RPMI7951 (cell line): Measurements from ENCODE around the gene LRRC10B. TPM values are rescaled to one million over a fixed set of nuclear protein-coding genes. Genes with fewer than 3 reads are reported as not detected.

Source experiments
- DNase-seq: peaks from one replicate; pipeline ENCODE4 v3.0.0-alpha.2; 2012; ENCODE audit warnings: low read depth
- total RNA-seq: library from RNA; depleted of rRNA; stranded (reverse); fragments of >200 nt; shearing (Covaris generic); gene quantifications from 2 replicates; pipeline ENCODE4 v1.2.3, GENCODE V29; 2014

The LRRC10B gene
- total RNA-seq, 1 experiment from 2014 or later: not detected

DNA sequence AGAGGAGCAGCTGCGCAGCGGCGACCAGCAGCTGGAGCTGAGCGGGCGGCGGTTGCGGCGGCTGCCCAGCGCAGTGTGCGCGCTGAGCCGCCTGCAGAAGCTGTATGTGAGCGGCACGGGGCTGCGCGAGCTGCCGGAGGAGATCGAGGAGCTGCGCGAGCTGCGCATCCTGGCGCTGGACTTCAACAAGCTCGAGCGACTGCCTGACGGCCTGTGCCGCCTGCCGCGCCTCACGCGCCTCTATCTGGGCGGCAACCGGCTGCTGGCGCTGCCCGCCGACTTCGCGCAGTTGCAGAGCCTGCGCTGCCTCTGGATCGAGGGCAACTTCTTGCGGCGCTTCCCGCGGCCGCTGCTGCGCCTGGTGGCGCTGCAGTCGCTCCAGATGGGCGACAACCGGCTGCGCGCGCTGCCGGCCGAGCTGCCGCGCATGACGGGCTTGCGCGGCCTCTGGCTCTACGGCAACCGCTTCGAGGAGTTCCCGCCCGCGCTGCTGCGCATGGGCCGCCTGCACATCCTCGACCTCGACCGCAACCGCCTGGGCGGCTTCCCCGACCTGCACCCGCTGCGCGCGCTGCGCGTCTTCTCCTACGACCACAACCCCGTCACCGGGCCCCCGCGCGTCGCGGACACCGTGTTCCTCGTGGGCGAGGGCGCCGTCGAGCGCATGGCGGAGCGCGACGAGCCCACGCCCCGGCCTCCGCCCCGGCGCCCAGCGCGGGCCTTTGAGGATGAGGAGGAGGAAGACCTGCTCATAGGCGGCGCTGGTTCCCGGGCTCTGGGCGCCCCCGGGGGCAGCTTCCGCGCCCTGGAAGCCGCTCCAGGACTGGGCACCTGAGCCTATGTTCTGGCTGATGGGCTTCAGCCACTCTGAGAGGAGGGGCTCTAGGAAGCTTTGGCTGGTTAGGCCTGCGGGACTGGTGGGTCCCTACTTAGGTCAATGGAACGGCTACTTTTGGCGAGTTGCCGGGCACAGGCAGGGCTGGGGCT lies 787 bp downstream of the LRRC10B start:
- DNase-seq: peak; percentile 58

DNA sequence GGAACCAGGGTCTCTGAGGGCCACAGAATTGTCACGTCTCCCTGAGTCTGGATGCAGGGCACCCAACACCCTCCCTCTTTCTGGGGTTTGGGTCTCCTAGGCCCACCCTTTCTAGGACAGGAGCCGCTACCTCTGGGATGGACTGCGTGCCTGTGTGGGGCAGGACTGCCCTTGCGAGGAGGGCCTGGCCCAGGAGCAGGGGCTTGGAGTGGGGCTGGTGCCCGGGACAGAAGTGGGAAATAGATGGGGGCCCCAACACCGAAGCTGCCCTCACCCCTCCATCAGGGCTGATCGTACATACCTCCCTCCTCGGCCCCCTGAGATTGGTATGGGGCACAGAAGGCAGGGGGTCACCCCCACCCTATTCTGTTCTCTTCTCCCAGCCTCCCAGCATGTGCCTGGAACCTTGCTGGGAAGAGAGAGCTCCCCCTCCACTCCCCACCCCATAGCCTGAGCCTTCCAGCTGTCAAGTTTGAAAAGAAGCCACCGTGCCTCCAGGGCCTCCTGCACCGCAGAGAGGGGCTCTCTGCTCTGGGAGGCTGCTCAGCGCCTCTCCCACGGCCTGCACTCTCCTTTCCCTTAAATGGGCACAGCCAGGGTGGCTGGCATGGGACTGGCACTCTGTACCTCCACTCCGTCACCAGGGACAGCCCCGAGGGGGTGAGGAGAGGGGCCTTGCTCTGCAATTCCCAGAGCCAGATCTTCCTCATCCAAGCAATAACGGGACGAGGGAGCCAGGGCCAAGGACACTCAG lies 1.8 kb downstream of the LRRC10B start:
- no peak for DNase-seq

DNA sequence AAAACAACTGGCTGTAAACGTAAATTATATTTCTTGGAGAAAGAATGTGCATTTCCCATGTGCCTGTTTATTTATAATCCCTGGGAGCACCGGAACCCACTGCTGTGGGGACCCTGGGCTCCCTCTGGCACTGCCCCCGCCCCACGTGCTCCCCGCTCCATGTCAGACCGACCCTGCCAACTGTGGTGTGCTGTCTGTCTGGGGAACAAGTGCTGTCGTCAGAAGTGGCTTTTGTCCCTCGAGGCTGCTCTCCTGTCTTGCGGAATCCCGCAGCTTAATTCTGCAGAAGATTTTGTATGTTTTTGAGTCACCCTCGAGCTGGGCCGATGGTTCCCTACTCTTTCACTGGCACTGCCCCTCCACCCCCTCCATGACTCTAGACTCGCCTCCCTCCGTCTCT lies 2.4 kb downstream of the LRRC10B start:
- no peak for DNase-seq

DNA sequence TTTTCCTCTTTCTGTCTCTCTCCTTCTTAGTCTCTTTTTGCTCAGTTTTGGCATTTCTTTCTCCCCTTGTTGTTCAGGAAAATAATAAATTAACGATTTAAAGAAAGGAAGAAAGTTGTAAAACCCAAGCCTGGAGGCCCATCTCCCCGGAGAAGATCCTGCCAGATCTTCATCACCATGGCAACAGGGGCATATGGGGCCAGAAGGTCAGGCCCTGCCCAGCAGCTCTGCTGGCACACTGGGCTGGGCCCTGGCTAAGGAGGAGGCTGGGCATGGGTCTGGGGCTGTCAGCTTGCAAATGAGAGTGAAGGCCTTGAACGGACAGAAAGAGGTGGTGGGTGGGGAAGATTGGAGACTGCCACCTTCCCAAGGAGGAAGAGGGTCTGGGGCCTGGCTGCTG lies 2.8 kb downstream of the LRRC10B start:
- DNase-seq: no peak

DNA sequence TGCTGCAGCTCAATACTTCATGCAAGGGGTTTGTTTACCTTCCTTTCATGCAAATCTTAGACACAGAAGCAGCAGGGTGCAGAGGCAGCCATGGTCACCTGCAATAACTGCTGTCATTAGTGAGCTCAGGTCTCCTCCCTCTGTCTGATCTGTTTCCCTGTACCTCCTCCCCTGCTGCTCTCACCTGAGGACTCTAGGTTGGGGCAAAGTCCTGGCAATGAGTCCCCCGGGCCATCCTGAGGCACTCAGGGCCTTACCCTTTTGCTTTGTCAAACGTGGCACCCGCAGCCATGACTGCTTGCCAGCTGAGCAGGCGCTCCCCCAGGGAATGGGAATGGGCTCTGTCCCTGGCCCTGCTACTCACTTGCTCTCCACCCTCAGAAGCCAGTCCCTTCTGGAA lies 3.9 kb downstream of the LRRC10B start:
- no peak for DNase-seq

DNA sequence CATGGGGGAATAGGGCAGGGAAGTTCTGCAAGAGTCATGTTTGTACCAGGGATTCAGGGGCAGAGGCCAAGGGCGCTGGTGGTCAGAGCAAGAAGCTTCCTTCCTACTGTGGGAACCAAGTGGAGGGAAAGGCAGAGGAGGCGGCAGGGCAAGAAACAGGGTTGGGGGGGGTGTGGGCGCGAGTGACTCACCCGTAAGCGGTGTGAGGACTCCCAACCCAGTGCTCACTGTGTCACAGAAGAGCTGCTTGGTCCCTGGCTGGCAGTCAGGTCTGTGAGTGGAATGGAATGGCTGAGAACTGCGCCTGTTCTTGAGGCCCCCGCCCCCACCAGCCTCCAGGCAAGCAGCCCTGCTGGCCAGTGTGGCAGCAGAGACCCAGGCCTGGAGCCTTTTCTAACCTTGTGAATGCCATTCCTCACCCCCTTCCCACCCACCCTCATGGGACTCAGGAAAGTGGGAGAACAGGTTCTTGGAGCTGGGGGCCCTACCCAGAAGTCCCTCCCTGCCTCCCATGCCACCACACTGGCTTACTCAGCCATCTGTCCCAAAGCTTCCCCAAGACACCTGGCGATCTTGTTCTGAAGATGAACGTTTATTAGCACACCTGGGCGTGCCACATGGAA lies 4.7 kb downstream of the LRRC10B start:
- no peak for DNase-seq

DNA sequence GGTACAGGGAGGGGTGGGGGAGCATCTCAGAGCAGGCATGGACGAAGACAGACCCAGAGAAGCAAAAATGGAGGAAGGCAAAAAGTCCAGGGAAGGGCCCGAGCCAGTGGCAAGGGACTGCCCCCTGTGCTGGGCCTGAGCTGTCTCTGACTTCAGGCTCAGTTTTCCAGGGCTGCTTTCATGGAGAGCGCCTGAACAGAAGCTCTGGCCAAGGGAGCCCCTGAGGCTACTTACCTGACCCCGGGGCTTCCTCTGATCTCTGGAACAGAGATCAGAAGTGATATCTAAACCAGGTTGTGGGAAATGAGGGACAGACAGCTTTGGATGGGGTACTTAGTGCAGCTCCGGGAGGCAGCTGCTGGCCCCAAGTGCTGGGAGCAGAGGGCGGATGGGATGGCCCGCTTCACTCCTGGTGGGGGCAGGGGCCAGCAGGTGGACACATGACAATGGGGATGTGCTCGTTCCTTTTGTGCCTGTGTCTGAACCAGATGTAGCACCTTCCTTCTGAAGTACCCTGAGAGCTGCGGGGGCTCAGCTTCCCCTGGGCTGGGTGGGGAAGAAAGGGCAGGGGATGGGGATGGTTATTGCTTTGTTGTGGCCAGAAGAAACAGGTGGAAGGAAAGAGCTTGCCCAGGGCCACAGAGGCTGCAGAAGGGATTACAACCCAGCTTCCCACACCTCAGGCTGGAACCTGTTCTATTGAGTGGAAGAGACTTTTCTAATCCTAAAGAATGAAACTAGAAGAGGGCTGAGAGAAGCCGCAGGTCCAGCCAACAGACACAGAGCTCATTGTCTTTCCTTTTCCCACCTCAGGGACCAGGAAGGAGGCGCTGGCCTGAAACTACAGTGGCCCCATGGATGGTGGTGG lies 5.7 kb downstream of the LRRC10B start:
- DNase-seq: no peak

DNA sequence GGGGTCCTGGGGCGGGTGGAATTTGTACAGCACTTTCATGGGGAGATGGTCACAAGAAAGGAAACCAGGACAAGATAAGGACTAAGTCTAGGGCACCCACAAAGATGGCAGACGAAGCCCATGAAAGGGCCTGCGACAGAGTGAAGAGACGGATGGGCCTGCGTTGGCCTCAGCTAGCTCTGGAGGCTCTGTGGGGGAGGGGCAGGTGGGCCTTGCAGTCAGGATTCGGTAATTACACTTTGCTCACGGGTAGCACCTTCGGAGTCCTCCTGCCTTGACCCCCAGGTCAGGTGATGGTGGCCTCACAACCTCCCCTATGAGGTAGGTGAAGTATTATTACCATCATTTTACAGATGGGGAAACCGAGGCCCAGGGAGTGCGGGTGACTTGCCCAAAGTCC lies 7.1 kb downstream of the LRRC10B start:
- DNase-seq: no peak

DNA sequence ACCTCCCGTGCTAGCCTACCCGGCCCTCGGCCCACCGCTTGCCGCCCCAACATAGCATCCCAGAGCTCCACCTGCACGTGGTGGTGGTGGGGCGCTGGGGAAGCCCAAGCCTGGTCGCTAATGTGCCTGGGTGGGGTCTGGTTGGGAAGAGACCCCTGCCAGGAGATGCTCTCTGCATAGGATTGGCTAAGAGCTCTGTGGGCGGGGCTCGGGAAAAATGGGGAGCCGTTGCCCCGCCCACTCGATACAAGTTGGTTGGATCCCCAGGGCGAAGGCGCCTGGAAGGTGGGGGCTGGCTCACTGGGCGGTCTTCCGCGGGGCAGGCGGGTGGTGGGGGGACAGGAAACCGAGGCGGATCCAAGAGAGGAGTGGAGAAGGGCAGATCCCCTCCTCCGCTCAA lies 7.6 kb downstream of the LRRC10B start:
- DNase-seq: no peak

DNA sequence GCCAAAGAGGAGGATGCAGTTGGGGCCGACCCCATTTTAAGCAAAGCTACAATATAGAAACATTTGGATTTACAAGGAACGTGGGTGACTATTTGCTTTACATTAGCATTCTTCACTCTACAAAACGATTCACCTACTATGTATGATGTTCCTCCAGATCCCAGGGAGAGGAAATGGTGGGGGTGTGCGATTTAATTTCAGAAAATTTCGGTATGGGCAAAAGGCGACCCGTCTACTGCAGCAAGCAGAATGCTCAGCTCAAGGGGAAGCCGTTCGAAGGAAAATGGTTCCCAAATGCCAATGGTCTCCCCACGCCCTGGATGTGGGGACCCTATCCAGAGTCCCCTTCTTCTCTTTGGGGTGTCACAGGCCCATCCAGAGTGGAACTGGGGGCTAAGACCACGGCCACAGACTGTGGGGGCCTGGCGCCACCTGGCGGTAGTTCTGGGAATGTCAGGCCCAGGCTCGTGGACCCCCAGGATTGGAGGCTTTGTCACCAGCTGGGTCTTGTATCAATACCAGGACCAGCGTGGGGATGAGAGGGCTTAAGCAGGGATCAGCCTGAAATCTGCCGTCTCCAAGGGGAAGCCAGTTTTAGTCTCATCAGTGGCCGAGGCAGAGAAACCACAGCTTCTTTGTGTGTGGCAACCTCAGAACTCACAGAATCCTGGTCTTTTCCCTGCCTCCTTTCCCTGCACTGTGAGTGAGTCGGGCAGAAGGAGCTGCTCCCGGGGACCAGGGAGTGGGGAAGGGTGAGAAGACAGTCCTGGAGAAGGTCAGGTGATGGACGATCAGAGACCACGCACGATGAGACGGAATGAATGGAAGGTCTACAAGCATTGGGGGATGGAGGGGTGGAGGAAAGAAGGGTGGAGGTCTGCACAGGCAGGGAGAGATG lies 8.4 kb downstream of the LRRC10B start:
- no peak for DNase-seq

DNA sequence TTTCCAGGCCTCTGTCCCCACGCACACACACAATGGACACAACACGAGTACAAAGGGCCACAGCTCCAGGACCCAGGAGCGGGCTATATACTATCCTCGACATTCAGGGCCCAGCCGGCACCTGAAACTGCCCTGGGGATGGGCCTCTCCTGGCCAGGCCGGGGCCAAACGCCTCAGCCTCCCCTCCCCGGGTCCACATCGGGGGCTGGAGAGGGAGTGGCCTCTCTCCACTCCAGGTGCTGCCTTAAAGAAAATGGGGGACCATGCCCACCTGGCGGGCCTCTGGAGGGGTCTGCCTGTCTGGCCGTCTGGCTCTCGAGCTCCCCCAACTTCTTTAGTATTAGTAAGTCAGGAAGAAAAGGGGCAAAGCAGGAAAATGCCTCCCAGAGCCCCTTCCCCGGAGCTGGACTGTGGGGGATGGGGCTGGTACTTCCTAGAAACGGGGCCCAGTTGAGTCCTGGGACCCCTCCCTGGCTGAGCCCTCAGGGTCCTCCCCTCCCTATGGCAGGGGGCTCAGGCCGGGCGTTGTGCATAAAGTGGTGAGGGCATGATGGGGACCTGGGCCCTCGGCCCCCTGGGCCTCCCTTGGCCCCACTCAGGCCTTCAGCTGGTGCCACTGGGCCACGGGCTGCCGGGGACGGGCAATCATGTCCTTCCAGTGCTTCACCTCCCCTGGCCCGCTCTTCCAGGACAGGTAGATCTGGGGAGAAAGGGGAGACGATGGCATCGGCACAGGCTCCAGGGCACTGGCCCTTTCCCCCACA lies 9.7 kb downstream of the LRRC10B start:
- no peak for DNase-seq

DNA sequence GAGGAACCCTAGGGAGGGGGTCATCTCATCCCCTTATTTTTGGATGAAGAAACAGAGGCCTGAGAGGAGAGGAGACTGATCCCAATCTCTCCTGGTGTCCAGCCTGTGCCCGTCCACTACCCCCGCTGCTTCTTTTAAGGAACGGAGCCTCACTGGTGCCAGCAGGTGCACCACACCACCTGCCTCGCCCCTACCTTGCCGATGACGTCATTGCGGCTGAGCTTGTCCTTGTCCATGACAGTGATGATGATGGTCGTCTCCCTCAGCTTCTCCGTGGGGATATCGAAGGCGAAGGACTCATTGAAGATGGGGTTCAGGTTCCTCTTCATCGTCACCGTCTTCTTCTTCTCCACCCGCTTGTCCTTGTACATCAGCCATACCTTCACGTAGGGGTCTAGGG lies 14.3 kb downstream of the LRRC10B start:
- DNase-seq: no peak

DNA sequence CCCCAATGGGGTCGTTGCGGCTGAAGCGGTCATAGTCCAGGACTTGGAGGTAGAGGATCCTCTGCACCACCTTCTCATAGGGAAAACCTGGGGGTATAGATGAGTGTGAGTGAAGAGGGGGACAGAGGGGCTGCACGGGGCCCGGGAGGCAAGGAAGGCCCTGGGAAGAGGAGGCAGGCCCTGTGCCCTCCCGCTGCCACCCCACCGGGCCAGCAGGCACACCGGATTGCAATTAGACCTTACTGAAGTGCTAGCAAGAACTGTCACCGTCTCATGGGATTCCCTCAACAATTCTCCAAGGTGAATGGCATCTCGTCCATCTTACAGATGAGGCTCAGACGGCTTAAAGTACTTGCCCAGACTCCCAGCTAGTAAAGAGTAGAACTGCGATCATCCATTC lies 15.9 kb downstream of the LRRC10B start:
- no peak for DNase-seq

DNA sequence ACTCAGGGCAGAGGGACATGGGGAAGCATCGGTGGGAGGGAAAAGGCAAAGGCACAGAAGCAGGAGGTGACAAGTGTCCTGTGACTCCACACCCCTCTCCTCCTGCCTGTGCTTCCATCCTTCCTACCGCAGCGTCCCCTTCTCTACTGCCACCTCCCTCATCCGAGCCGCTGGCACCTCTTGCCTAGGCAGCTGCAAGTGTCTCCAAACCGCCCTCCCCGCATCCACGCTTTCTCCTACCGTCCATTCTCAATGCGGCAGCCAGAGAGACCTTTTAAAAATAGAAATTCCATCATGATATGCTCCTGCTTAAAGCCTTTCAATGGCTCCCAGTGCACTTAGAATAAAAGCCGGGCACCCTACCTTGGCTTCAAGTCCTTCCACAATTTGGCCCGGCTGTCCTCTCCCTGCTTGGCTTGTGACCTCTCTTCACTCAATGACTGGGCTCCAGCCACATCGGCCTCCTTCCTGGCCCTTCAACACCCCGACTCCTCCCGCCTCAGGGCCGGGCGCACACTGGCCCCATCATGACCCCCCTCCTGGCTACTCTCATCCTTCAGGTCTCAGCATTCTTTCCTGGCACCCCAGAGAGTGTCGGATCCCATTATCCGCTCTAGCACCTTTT lies 16.5 kb downstream of the LRRC10B start:
- DNase-seq: no peak

DNA sequence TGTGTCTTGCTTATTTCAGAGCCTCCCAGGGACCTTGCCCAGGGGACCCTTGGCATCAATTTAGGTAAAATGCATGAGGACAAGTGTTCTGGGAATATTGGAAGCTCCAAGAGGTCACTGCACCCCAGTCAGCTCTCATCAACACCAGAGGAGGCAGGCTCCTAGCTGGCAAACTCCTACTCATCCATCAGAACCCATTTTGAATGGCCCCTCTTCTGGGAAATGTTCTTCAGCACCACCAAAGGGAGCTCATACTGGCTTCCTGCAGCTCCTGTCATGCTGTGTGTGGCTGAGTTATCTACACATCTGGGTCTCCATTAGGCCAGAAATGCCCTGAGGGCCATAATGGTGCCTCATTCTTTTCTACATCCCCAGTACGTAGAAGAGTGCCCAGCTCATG lies 17.7 kb downstream of the LRRC10B start:
- DNase-seq: no peak

DNA sequence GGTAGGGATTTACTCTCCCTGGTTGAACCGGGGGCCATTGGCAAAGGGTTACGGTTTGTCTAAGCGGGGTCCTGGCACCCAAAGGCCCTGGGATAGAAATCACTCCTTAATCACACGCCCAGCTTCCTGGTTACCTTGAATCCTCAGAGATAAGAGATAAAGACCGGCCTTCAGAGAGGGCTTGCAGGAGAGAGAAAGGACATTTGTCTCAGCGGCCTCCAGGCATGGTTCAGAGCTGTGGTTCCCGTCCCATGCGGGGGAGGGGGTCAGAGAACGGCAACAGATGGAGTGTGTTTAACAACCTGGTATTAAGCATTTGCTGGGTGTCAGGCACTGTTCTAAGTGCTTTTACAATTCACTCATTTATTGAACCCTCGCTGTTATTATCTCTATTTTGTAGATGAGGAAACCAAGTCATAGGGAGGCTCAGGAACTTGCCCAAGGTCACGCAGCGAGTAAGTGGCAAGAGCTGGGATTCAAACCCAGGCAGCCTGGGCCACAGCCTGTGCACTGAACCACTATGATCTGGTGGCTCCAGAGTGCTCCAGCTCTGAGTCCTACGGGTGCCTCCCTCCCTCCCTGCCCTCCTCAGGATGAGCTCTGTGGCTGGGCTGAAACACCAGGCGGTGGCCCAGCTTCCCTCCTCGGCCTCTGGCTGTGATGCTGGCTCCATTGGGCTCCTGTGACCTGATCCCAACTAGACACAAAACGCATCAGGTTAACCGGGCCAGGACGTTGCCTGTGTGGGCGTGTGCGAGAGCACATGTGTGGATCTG lies 18.6 kb downstream of the LRRC10B start:
- no peak for DNase-seq

DNA sequence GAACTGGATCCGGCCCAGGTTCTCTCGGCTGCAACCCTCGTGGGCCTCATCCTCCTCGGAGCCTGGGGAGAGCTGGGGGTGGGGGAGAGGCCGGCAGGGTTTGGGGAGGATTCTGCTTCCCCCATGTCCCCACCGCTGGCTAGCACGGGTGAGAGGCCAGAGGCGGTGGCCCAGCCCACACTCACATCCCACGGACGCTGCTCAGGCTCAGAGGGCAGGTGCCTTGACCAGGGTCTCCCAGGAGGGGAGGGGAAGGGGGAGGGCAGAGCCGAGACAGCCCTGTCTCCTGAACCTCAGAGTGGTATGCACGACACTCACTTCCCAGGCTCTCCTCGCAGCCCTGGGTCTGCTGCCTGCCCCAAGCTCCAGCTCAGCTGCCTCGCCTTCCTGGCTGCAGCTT lies 19.6 kb downstream of the LRRC10B start:
- no peak for DNase-seq

DNA sequence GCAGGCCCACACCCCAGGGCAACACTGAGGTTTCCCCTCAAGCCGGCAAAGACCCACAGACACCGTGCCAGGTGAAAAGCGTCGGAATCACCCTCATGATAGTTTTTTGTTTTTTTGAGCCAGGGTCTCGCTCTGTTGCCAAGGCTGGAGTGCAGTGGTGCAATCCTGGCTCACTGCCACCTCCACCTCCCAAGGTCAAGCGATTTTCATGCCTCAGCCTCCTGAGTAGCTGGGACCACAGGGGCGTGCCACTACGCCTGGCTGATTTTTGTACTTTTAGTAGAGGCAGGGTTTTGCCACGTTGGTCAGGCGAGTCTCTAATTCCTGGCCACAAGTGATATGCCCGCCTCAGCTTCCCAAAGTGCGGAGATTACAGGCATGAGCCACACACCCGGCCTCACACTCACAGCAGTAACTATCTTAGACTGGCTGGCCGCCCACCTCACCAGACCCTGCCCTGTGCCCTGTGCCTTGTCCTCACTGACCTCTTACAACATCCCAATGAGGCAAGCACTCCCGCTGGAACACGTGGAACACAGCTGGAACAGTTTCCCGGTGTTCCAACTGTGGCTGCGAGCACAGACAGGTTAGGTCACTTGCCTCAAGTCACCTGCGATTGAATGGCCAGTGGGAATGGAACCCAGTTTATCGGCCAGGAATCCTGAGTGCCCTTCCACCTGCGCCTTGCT lies 21.1 kb downstream of the LRRC10B start:
- DNase-seq: no peak
